ENCODE measurements around the gene DQX1.
"Not testable (repeated sequence)": the region's sequence is repeated elsewhere in the genome, so short reads cannot be mapped to it uniquely, and the experiment has no call there.

Gene DQX1

GRCh38 chr2:74491648-74492544 is 34.1 kb downstream of the DQX1 start:
- no peak for DNase-seq

- DNase-seq, result no peak
These were observed 36.1 kb downstream of the DQX1 start for GRCh38 chr2:74489906-74490305.

- no peak for DNase-seq
These were observed 37.2 kb downstream of the DQX1 start for GRCh38 chr2:74488643-74489481.

- no peak for DNase-seq
These were observed 39.9 kb downstream of the DQX1 start for GRCh38 chr2:74486141-74486540.

- DNase-seq, result not testable (repeated sequence)
These were observed 42.3 kb downstream of the DQX1 start for GRCh38 chr2:74483675-74484164.

- peak; percentile 91 for DNase-seq
These were observed 43.0 kb downstream of the DQX1 start, which contains the start of the genes CCDC142 and TTC31 for GRCh38 chr2:74482801-74483674. CCDC142 (minus strand) TSS chr2:74482998; CDS start chr2:74482837, 161 bp downstream. TTC31 (plus strand) TSS chr2:74483081; CDS start chr2:74483096, 15 bp downstream.

- peak; percentile 42 for DNase-seq
These were observed 43.9 kb downstream of the DQX1 start for GRCh38 chr2:74481961-74482800.

- DNase-seq, result no peak
These were observed 44.6 kb downstream of the DQX1 start for GRCh38 chr2:74481431-74481830.

GRCh38 chr2:74474899-74475298 is 51.1 kb downstream of the DQX1 start:
- DNase-seq, result no peak

- DNase-seq, result no peak
These were observed 51.5 kb downstream of the DQX1 start for GRCh38 chr2:74474481-74474880.

GRCh38 chr2:74472945-74473258 is 53.1 kb downstream of the DQX1 start:
- no peak for DNase-seq

GRCh38 chr2:74472086-74472944 is 53.7 kb downstream of the DQX1 start, which contains the start of gene MRPL53:
MRPL53 (minus strand) TSS chr2:74472680; CDS start chr2:74472660, 20 bp downstream.
- DNase-seq, result peak; percentile 98

- DNase-seq, result no peak
These were observed 54.5 kb downstream of the DQX1 start for GRCh38 chr2:74471332-74472065.

GRCh38 chr2:74470742-74471141 is 55.3 kb downstream of the DQX1 start:
- not testable (repeated sequence) for DNase-seq
